ENCODE measurements around the gene ESPNL.

ESPNL gene

DNA sequence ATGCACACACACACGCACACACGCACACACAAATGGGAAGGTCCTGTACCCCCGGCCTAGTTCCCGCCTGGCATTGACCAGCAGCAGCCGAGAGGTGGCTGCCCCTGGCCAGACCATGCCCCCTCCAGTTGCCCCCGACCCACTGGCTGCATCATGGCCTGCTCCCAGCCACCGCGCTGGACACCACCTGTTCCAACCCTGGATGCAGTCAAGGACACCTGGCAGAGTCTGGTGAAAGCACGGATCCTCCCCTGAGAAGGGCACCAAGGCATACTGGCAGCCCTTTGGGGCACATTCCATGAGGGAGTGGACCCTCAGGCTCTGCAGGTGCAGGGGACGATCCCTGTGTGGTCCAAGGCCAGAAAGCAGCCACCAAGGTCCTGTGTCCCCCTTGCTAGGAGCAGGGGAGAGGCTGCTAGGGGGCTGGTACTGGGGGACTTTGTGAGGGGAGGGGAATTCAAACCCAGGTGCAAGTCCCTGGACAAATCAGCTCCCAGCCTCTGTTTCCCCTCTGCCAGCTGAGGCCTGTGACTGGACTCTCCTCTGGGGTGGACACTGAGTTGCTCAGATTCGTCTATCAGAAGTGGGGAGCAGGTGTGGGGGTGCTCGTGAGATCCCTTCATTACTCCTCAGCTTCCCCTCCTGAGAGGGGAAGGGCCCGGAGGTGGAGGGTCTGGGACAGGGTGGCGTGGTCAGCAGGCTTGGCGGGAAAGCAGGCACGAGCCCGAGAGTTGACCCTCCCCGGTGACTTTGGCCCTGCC lies 3.5 kb downstream of the ESPNL start:
- in situ Hi-C loops (cut with HindIII; ENCODE audit: low pct_ligation_motif_present, low sequenced_read_pairs) = no loop called here
- no peak overlapping the region for H3K4me3 ChIP-seq (ENCODE audit: low read depth, low read length)
- H3K36me3 ChIP-seq (replicated peaks) = no peaks in the 10 kb centered on the region
- no peak for DNase-seq
- TF ChIP-seq, protein P1, sequence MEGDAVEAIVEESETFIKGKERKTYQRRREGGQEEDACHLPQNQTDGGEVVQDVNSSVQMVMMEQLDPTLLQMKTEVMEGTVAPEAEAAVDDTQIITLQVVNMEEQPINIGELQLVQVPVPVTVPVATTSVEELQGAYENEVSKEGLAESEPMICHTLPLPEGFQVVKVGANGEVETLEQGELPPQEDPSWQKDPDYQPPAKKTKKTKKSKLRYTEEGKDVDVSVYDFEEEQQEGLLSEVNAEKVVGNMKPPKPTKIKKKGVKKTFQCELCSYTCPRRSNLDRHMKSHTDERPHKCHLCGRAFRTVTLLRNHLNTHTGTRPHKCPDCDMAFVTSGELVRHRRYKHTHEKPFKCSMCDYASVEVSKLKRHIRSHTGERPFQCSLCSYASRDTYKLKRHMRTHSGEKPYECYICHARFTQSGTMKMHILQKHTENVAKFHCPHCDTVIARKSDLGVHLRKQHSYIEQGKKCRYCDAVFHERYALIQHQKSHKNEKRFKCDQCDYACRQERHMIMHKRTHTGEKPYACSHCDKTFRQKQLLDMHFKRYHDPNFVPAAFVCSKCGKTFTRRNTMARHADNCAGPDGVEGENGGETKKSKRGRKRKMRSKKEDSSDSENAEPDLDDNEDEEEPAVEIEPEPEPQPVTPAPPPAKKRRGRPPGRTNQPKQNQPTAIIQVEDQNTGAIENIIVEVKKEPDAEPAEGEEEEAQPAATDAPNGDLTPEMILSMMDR (IDR thresholded peaks at IDR 0.05; ENCODE audit: low read depth, low read length, missing control alignments) = no peak
- no peaks in the 10 kb centered on the region for H3K27me3 ChIP-seq (replicated peaks)
- H3K27ac ChIP-seq = no peak overlapping the region

DNA sequence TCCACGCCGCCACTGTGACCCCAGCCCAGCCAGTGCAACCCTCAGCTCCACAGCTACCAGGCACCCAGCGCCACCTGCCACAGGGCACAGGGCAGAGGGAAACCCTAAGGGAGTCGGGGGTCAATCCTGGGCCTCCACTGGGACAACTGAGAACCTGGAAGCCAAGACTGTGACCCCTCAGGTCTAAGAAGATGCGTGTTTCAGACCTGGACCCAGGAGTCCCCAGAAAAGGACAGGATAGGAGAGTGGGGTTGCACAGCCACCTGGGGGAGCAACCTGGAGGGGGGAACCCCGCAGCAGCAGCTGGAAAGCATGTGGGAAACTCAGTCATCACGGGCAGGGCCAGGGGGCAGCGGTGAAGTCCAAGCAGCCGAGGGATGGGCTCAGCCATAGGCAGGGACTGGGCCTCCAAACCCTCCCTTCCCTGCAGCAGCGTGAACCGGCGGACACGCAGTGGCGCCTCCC lies 4.1 kb downstream of the ESPNL start:
- Histone ChIP-seq H3K27me3 (replicated peaks) (no peaks in the 10 kb centered on the region), H3K27ac (no peak overlapping the region), H3K36me3 (replicated peaks) (no peaks in the 10 kb centered on the region), H3K4me3 (ENCODE audit: low read depth, low read length) (no peak overlapping the region)
- TF ChIP-seq, protein P1 (IDR thresholded peaks at IDR 0.05; ENCODE audit: low read depth, low read length, missing control alignments) = no peak
- in situ Hi-C loops (cut with HindIII; ENCODE audit: low pct_ligation_motif_present, low sequenced_read_pairs) = no loop called here
- no peak for DNase-seq

DNA sequence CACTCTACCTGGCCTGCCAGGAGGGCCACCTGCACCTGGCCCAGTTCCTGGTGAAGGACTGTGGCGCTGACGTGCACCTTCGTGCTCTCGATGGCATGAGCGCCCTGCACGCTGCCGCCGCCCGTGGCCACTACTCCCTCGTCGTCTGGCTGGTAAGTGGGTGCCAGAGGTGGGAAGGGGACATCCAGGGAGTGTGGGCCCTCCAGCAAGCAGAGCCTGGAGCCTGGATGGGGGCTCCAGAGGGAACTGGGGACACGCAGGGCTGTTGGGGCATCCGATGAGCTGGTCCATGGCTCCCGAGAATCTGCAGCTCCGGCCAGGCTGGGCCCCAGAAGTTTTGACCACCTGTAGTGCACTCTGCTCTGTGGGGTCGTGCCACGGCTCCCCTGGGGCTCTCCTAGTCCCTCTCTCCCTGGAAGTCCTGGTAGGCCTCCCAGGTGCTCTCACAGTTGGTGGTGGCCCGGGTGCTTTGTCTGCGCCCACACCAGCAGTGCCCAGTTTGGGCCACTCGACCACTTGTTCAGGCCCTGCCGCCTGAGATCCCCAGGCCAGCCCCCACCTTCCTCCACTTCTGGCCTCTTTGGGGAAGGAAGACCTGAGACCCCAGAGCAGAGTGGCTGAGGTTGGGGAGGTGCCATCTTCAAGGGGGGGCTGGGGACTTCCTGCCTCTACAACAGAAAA lies 4.7 kb downstream of the ESPNL start:
- no peak for DNase-seq
- no peaks in the 10 kb centered on the region for H3K27me3 ChIP-seq (replicated peaks)
- TF ChIP-seq, protein P1 (IDR thresholded peaks at IDR 0.05; ENCODE audit: low read depth, low read length, missing control alignments) = no peak
- H3K36me3 ChIP-seq (replicated peaks) = no peaks in the 10 kb centered on the region
- H3K27ac ChIP-seq = no peak overlapping the region
- no peak overlapping the region for H3K4me3 ChIP-seq (ENCODE audit: low read depth, low read length)
- in situ Hi-C loops (cut with HindIII; ENCODE audit: low pct_ligation_motif_present, low sequenced_read_pairs) = no loop called here

DNA sequence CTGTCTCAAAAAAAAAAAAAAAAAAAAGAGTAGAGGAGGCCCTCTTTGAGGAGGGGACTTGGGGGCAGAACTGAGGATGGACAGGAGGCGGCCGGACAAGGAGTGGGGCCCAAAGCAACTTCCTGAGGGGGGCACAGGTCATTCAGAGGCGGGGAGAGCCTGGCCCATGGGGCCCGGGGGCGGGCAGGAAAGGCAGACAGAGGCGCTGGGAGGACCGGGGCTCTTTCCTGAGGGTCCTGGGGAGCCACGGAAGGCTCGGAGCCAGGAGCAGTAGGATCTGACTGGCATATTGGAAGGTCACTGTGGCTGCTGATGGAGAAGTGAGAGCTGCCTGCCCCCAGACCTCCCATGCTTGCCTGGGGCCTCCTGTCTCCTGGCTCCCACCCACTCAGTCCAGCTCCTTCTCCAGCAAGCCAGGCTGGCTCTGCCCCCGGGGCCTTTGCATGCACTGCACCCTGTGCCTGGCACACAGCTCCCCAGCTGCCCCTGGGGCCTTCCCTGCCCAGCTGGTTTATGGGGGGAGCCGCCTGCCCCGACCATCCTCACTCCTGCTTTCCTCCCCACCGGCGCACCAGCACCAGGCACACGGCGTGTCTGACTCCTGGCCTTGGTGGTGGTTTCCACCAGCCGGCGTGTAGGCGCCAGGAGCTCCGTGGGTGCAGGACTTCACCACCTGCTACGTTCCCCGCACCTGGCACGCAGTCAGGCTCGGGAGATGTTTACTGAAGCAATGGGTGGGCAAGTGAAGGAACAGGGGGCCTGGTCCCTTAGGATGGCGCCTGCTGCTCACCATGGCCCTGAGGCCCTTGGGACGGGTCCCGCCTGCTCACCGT lies 5.6 kb downstream of the ESPNL start:
- Histone ChIP-seq H3K36me3 (replicated peaks) (no peaks in the 10 kb centered on the region), H3K27me3 (replicated peaks) (no peaks in the 10 kb centered on the region), H3K27ac (no peak overlapping the region), H3K4me3 (ENCODE audit: low read depth, low read length) (no peak overlapping the region)
- TF ChIP-seq, protein P1 (IDR thresholded peaks at IDR 0.05; ENCODE audit: low read depth, low read length, missing control alignments) = no peak
- no peak for DNase-seq
- in situ Hi-C loops (cut with HindIII; ENCODE audit: low pct_ligation_motif_present, low sequenced_read_pairs) = no loop called here

DNA sequence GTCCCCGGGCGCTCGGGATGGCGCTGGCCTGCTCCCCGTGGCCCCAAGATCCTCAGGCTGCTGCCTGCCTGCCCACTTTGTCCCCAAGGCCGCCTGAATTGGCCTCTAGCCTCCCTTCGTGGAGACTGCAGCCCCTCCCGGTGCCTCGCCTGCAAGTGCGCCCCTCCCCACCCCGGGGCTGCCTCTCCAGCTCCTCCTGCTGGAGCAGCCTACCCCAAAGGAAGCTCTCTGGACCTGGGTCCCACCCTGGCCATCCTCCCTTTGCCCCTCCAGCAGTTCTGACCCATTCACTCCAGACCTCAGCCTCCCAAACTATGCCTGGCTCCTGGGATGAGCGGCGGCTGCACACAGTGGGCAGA lies 6.2 kb downstream of the ESPNL start:
- Histone ChIP-seq H3K36me3 (replicated peaks) (no peaks in the 10 kb centered on the region), H3K27ac (no peak overlapping the region), H3K27me3 (replicated peaks) (no peaks in the 10 kb centered on the region), H3K4me3 (ENCODE audit: low read depth, low read length) (no peak overlapping the region)
- TF ChIP-seq, protein P1 (IDR thresholded peaks at IDR 0.05; ENCODE audit: low read depth, low read length, missing control alignments) = peak; percentile 19
- in situ Hi-C loops (cut with HindIII; ENCODE audit: low pct_ligation_motif_present, low sequenced_read_pairs) = no loop called here
- no peak for DNase-seq

Data from brain microvascular endothelial cell (primary cell).